GM19193 (cell line): Measurements from ENCODE around the gene PANK4.

Experiments used
- POLR2A ChIP-seq: IDR thresholded peaks from 4 replicates; pipeline ENCODE4 v1.6.1; 2011; ENCODE audit not compliant: insufficient read depth, insufficient read length; ENCODE audit errors: extremely low read depth

Gene PANK4

DNA sequence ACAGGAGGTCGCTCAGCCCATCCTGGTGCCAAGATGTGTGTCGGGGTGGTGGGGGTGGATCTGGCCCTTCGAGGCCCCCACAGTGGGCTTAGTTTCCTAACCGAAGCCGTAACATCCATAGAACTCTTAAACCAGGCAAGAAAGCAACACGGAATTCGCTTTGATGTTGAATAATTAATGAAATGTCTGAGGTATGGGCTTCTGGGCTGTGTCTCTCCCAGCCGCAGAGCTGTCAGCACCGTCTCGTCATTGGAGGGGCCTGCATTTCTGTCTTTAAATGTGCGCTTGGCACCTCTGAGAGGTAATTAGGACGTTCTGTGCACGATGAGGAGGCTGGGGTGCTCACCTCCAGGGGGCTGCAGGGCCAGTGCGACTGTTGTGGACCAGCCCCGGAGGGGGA is 63.6 kb downstream of the PANK4 start:
- TF ChIP-seq POLR2A: no peak

DNA sequence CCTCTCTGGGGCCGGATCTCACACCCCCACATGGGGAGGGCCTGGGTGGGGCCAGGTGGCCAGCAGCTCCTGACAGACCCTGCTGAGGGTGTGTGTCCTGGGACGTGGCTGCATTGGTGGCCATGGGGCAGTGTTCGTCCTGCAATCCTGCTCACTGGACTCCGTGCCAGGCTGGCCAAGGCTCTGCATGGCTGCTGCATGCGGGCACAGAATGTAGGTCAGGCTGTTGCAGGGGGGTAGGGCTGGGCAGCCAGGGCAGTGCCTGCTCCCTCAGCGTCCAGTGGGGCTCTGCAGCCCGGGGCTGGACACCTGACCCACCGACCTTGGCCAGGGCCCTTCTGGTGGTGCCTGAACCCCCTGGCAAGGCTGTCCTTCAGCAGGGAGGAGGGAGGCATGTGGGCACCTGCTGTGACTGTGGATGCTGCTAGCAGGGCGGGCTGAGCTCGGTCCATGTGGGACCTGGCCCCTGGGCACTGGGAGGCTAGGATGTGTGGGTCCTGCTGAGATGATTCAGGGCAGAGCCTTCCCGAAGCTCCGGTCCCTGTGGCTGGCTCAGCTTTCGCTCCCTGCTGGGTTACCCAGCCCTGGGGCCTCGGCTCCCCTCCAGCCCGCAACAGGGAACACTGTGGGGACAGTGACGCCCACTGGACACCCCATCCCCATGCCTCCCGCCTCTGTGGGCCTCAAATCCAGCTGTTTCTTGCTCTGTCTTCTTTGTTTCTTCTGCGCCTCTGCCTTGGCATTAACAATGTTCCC is 65.2 kb downstream of the PANK4 start:
- TF ChIP-seq POLR2A: no peak

DNA sequence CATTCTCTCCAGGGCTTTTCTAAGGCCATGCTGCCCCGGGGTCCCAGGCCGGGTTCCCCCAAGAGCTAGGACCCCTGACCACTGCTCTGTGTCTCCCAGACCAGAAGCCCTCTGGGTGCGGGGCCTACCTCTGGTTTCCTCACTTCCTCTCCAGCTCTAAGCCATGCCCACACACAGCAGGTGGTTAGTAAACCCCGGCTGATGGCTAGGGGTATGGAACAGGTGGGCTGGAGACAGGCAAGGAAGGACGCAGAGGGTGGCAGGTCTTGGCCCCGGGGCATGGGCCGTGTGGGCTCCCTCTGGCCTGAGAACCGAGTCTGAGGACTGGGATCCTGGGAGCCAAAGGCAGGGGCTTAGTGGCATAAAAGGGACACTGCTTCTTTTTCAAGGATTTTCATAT is 66.2 kb downstream of the PANK4 start:
- TF ChIP-seq POLR2A: no peak

DNA sequence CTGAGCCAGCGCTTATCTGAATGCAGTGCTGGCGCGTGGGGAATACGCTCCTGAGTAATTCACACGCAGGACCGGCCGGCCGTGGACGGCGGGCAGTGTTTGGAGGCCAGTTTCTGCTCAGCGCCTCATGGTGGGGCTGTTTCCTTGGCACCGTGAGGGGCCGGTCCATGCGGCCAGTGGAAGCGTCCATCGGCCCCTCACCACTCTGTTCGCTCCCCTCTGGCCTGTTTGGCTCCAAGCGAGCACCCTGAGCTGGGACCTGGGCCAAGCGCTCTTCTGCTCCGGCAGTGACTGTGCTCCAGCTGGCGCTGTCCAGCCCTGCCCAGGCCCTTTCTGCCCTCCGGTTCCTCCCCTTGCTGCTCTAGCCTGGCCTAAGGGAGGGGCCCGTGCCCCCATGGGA is 66.6 kb downstream of the PANK4 start:
- no peak for TF ChIP-seq POLR2A

DNA sequence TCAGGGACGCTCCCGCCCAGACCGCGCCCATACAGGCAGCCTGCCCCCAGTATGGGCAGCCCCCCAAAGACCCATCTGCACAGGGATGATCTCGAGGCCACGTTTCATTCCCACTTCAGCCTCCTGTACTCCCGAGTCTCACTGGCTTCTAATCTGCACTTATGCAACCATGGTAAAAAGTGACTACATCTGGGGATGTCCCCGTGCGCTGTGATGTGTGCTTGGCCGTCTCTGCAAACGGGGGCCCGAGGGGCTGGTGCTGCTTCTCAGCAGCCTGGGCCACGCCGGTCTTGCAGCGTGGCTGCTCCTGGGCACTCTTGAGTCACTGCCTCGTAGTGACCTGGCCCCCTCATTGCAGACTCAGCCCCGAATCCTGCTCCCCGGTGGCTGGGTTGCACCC is 67.7 kb downstream of the PANK4 start:
- no peak for TF ChIP-seq POLR2A
